HG03060 (cell line): Measurements from ENCODE around the gene SLC25A34.

Experiments used
- ATAC-seq: cut with Tn5 transposase; IDR thresholded peaks from one replicate; pipeline ENCODE4 v1.9.1; 2021; ENCODE audit warnings: low read depth, moderate number of reproducible peaks; ENCODE audit not compliant: unreplicated experiment

Gene SLC25A34

DNA sequence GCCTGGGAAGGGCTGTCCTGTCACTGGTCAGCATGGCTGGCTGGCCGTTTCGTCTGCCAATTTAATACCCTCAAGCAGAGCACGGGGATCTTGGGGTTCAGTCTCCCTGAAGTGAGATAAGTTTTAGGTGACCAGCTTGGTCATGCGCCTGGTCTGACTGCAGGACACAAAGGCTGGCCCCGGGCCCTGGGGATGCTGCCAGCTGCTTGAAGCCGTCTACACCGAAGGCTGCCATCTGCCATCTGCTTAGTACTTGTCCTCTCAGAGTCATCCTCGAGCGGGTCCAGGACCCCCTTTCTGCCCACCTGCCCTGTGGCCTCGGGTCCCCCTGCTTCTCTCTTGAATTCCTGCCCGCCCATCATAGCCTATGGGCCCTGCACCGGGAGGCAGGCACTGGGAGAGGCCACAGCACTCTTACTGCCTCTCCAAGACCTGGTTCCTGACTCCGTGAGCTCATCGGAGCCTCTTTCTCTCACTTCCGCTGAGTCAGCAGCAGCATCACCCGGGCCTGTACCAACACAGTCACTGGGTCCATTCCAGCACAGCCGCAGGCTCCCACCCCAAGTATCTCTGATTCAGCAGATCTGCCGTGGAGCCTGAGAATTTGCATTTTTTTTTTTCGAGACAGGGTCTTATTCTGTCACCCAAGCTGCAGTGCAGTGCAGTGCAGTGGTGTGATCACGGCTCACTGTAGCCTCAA, 29.6 kb downstream of the SLC25A34 start:
- ATAC-seq: no peak

DNA sequence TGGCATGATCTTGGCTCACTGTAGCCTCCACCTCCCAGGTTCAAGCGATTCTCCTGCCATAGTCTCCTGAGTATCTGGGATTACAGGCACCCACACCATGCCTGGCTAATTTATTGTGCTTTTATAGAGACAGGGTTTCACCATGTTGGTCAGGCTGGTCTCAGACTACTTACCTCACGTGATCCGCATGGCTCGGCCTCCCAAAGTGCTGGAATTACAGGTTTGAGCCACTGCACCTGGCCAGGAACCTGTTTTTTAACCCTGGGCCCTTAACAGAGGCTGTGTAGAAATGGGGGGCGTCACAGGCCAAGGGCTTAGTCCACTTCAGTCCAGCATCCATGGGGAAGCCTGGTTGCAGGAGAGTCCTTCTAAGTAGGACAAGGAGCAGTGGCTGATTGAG, 31.9 kb downstream of the SLC25A34 start:
- no peak for ATAC-seq

DNA sequence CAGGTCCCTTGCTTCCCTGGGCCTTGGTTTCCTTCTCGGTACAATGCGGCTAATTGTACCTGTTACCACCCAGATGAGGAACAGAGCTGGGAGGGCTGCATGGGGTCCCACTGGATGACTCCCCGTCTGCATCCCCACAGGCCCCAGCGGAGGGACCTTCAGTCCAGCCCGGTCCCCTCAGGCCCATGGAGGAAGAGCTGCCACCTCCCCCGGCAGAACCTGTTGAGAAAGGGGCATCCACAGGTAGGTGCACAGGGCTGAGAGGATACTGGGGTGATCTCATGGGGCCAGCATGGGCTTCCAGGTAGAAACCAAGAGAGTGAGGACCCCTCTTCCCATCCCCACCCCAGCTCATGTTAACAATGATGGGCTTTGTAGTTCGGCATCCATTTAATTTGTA, 32.3 kb downstream of the SLC25A34 start:
- no peak for ATAC-seq

DNA sequence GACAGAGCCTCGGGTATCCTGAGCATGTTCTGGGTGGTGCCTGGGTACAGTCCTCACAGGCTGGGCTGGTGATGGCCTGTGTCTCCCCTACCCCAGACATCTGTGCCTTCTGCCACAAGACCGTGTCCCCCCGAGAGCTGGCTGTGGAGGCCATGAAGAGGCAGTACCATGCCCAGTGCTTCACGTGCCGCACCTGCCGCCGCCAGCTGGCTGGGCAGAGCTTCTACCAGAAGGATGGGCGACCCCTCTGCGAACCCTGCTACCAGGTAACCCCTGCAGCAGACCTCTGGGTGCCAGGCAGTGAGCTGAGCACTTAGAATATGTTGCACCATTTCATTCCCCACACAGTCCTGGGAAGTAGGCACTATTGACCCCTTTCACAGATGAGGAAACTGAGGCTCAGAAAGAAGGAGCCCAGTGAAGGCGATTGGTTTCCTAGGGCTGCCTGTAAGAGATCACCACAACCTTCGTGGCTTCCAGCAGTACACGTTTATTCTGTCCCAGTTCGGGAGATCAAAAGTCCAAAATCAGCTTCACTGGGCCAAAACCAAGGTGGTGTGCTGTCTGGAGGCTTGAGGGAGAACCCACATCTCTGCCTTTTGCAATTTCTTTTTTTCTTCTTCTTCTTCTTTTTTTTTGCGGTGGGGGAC, 34.4 kb downstream of the SLC25A34 start:
- ATAC-seq: no peak

DNA sequence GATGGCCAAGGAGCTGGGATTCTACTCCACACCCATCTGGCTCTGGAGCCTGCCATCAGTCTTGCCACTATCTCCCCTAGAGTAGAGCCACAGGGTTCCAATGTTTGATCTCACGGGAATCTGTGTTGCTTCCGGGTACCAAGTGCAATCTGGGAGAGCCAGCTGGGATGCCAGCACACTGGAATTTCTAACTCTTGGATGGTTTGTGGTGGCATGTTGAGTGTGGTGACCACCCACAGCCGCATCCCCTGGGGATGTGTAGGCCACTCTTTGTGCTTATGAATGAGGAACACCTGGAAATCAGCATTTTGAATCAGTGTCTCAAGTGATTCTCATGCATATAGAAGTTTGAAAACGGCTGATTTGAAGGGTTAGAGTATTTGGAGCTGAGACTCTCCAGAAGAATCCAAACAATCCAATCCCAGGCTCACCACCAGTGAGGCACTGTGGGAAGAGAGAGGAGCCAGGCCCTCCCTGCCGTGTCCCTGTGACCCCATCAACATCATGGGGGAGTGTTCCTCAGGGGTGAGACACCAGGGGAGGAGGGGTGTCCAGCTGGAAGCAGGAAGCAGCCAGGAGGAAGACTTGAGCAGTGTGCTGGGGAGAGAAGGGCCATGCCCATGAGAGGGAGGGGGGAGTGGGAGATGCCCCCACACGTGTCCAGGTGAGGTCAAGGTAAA, 35.9 kb downstream of the SLC25A34 start:
- no peak for ATAC-seq

DNA sequence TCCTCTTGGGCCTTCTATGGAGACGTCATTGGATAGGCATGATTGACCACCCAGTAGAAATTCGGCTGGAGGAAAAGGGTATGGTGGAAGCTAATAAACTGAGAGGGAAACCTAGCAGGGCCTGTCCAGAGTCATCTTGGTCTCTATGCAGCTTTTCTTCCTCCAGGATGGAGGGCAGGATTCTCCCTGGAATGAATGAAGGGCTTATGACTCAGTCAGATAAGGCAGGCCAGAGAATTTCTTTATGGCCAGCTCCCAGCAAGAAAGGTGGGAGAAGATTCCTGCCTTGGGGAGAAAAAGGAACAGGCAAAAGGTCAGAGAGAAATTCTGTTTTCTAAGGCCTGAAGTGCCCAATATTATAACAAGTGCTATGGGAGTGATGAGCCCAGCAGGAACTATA, 39.6 kb downstream of the SLC25A34 start:
- ATAC-seq: no peak

DNA sequence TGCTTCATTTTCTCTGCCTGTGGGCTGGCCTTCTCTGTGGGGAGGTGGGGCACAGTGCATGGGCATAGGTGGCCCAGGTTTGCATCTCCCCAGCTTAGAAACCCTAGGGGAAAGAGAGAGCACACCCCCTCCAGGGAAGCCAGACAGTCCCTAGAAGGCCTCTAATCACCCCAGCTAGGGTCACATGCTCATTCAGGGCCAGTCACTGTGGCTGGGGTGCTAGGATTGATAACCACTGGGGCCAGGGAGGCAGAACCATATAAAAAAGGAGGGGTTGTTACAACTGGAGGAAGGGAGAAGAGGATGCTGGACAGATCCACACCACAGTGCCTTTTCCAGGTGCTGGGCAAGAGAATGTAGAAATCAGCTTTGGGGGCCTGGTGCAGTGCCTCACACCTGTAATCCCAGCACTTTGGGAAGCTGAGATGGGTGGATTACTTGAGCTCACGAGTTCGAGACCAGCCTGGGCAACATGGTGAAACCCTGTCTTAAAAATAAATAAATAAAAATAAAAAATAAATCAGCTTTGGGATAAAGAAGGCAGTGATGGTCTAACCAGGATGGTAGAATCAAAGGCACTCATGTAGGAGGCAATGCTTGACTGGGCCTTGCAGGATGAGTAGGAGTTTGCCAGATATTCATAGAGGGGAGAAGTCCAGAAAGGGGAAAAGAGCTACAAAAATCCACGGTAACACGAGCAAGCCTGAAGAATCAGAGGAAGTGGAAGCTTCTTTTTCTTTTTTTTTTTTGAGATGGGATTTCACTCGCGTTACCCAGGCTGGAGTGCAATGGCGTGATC, 42.0 kb downstream of the SLC25A34 start:
- no peak for ATAC-seq

DNA sequence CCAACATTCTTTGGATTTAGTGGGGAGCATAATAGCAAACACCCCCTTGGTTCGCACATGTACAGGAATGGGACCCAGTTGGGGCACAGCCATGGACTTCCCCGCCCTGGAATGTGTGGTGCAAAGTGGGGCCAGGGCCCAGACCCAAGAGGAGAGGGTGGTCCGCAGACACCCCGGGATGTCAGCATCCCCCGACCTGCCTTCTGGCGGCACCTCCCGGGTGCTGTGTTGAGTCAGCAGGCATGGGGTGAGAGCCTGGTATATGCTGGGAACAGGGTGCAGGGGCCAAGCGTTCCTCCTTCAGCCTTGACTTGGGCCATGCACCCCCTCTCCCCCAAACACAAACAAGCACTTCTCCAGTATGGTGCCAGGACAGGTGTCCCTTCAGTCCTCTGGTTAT, 49.6 kb downstream of the SLC25A34 start:
- no peak for ATAC-seq

DNA sequence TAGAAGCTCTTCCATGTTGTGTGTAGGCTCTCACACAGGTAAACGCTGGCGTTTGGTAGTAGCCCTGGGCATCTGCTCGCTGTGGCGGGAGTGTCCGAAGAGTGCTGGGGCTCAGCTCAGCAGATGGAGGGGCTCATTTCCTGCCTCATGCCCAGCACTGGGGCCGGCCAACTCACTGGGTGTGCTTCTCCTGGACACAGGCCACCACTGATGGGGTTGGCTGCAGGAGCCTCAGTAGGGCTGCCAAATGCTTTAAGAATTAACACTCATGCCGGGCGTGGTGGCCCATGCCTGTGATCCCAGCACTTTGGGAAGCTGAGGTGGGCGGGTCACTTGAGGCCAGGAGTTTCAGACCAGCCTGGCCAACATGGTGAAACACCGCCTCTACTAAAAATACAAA, 50.5 kb downstream of the SLC25A34 start:
- ATAC-seq: no peak

DNA sequence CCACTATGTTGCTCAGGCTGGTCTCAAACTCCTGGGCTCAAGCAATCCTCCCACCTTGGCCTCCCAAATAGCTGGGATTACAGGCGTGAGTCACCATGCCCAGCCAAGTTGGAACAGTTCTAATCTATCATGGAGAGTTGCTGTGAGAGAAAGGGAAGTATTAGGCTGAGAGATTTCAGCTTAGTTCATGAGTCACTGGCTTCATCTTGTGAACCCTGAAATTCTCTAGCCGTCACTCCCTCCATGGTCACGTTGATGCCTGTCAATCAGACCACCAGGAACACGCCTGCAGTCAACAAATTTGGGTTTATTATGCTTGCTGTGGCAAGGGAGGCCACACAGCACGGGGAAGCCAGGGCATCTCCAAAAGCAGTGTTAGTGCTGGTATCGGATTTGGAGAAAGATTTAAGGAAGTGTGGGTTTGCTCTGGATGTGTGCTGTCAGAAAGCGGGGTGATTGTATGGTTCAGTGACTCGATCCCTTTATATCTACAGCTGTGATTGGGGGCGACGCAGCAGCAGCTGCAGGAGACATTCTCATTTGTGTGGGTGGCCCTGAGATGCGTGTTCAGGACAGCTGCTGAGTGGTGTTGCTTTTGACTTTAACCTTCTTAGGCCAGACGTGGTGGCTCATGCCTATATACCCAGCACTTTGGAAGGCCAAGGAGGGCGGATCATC, 52.7 kb downstream of the SLC25A34 start:
- no peak for ATAC-seq
